Caco-2 (cell line): ENCODE measurements around the gene MARS2. TPM values are rescaled to one million over a fixed set of nuclear protein-coding genes. Genes with fewer than 3 reads are reported as not detected.

ENCODE experiments used
- BruUV-seq: library from RNA; stranded (reverse); fragments of 400-500 nt; replicated peaks from 2 replicates; lab custom pipeline; 2021; lab: Mats Ljungman, UMichigan
- CTCF ChIA-PET: fragments of 300-600 bp; sonication (Branson Sonifier 250); formaldehyde crosslinking; loops from one replicate; lab custom pipeline; 2022; ENCODE audit warnings: antibody characterized with exemption; lab: Charles Lee
- POLR2A ChIA-PET: fragments of 300-600 bp; sonication (Branson Sonifier 250); formaldehyde crosslinking; loops from one replicate; lab custom pipeline; 2022; ENCODE audit warnings: antibody characterized with exemption; lab: Charles Lee
- DNase-seq, 2 experiments: peaks; one replicate each; pipeline versions ENCODE4 v3.0.0 to v3.0.0-alpha.2; 2020 to 2022
- H3K27me3 ChIP-seq: replicated peaks from 2 replicates; pipeline ENCODE4 v1.6.0; 2011; ENCODE audit warnings: low read length; ENCODE audit not compliant: control insufficient read depth, insufficient read depth
- H3K36me3 ChIP-seq: 2 replicates; pipeline ENCODE4 v1.5.1; 2011; ENCODE audit warnings: low read length; ENCODE audit not compliant: control insufficient read depth, insufficient read depth
- H3K4me1 ChIP-seq: fragments of 250-450 bp; sonication (Bioruptor Pico); 2 replicates; pipeline ENCODE4 v1.5.1; 2020; ENCODE audit warnings: mild to moderate bottlenecking
- H3K4me3 ChIP-seq: 2 replicates; pipeline ENCODE4 v1.5.1; 2011; ENCODE audit warnings: low read depth, mild to moderate bottlenecking, control low read depth, low read length
- H3K9me3 ChIP-seq: fragments of 250-450 bp; sonication (Bioruptor Pico); 2 replicates; pipeline ENCODE4 v1.5.1; 2020; ENCODE audit warnings: mild to moderate bottlenecking, moderate library complexity
- H3K27ac Mint-ChIP-seq: one replicate; pipeline ENCODE4 v1.8.0; 2022; ENCODE audit warnings: mixed read lengths; ENCODE audit not compliant: unreplicated experiment
- H3K27me3 Mint-ChIP-seq: one replicate; pipeline ENCODE4 v1.8.0; 2022; ENCODE audit warnings: mixed read lengths; ENCODE audit not compliant: insufficient read depth, unreplicated experiment
- H3K36me3 Mint-ChIP-seq: one replicate; pipeline ENCODE4 v1.8.0; 2022; ENCODE audit warnings: mild to moderate bottlenecking, mixed read lengths; ENCODE audit not compliant: insufficient read depth, unreplicated experiment
- H3K4me1 Mint-ChIP-seq: one replicate; pipeline ENCODE4 v1.8.0; 2022; ENCODE audit warnings: low read depth, mixed read lengths; ENCODE audit not compliant: unreplicated experiment
- H3K4me3 Mint-ChIP-seq: one replicate; pipeline ENCODE4 v1.8.0; 2022; ENCODE audit warnings: mild to moderate bottlenecking, moderate library complexity, mixed read lengths; ENCODE audit not compliant: unreplicated experiment
- H3K9me3 Mint-ChIP-seq: one replicate; pipeline ENCODE4 v1.8.0; 2022; ENCODE audit warnings: mixed read lengths; ENCODE audit not compliant: unreplicated experiment
- CTCF ChIP-seq, 2 experiments: fragments of 200-600 bp in 1 of 2; IDR thresholded peaks; 1 replicate in 1 of 2; 2 replicates in 1 of 2; pipeline versions ENCODE4 v1.5.1 to v1.8.0; 2011 to 2022; ENCODE audit warnings: antibody characterized with exemption in 1 of 2, control low read depth in 1 of 2, inconsistent platforms in 1 of 2, low read depth in 1 of 2, low read length in 1 of 2, mild to moderate bottlenecking in 1 of 2, moderate library complexity in 1 of 2; ENCODE audit not compliant: insufficient read depth in 1 of 2, severe bottlenecking in 1 of 2, unreplicated experiment in 1 of 2
- intact Hi-C: fragments of 100-400 bp; cut with micrococcal nuclease; formaldehyde crosslinking; loops from one replicate; pipeline ENCODE4 v1.10.0; 2022; ENCODE audit not compliant: unreplicated experiment
- total RNA-seq: library from RNA; stranded (reverse); gene quantifications from 2 replicates; pipeline ENCODE4 v1.2.3, GENCODE V29; 2022

MARS2 gene
- total RNA-seq, 1 experiment from 2014 or later = 13.1 TPM

- Histone ChIP-seq H3K4me1 (peaks cover 5% of the 10 kb centered on the region), H3K4me3 (no peak overlapping the region), H3K36me3 (no peaks in the 10 kb centered on the region; the same call in 1 of the 2 replicates), H3K27me3 (no peaks in the 10 kb centered on the region), H3K9me3 (peaks cover 4% of the 10 kb centered on the region; the same call in 1 of the 2 replicates)
- H3K27ac Mint-ChIP-seq = no peak overlapping the region
- BruUV-seq = no TSS peak
- POLR2A ChIA-PET = no interaction called here
- no peak overlapping the region for H3K4me3 Mint-ChIP-seq
- intact Hi-C loops = no loop called here
- H3K9me3 Mint-ChIP-seq = no peaks in the 10 kb centered on the region
- TF ChIP-seq CTCF (IDR thresholded peaks at IDR 0.05; ENCODE audit: insufficient read depth in 1 of 2, low read depth in 1 of 2, low read length in 1 of 2, severe bottlenecking in 1 of 2, unreplicated experiment in 1 of 2) = no peak
- peaks cover 5% of the 10 kb centered on the region for H3K4me1 Mint-ChIP-seq
- DNase-seq = no peak
- H3K36me3 Mint-ChIP-seq = peaks cover 21% of the 10 kb centered on the region
- CTCF ChIA-PET = no interaction called here
- H3K27me3 Mint-ChIP-seq = no peaks in the 10 kb centered on the region
These were observed 6.4 kb downstream of the MARS2 start for GRCh38 chr2:197711578-197711977.

- Mint-ChIP-seq H3K27ac (no peak overlapping the region), H3K27me3 (no peaks in the 10 kb centered on the region), H3K4me1 (no peaks in the 10 kb centered on the region), H3K36me3 (peaks cover 21% of the 10 kb centered on the region), H3K4me3 (no peak overlapping the region), H3K9me3 (no peaks in the 10 kb centered on the region)
- TF ChIP-seq CTCF (IDR thresholded peaks at IDR 0.05; ENCODE audit: insufficient read depth in 1 of 2, low read depth in 1 of 2, low read length in 1 of 2, severe bottlenecking in 1 of 2, unreplicated experiment in 1 of 2) = no peak
- Histone ChIP-seq H3K4me3 (no peak overlapping the region), H3K36me3 (no peaks in the 10 kb centered on the region), H3K9me3 (peaks cover 4% of the 10 kb centered on the region; the same call in 1 of the 2 replicates), H3K4me1 (peaks cover 5% of the 10 kb centered on the region; the same call in 1 of the 2 replicates), H3K27me3 (no peaks in the 10 kb centered on the region)
- CTCF ChIA-PET = no interaction called here
- intact Hi-C loops = no loop called here
- no peak for DNase-seq
- BruUV-seq = no TSS peak
- POLR2A ChIA-PET = no interaction called here
These were observed 8.1 kb downstream of the MARS2 start for GRCh38 chr2:197713271-197713670.

GRCh38 chr2:197717863-197718262 lies 12.7 kb downstream of the MARS2 start:
- no TSS peak for BruUV-seq
- Mint-ChIP-seq H3K4me3 (no peak overlapping the region), H3K36me3 (peaks cover 4% of the 10 kb centered on the region), H3K9me3 (no peaks in the 10 kb centered on the region), H3K27me3 (no peaks in the 10 kb centered on the region), H3K4me1 (no peaks in the 10 kb centered on the region), H3K27ac (no peak overlapping the region)
- H3K9me3 ChIP-seq = peaks cover 4% of the 10 kb centered on the region; the same call in 1 of the 2 replicates
- POLR2A ChIA-PET = no interaction called here
- no peak for DNase-seq
- no peak for TF ChIP-seq CTCF (IDR thresholded peaks at IDR 0.05; ENCODE audit: insufficient read depth in 1 of 2, low read depth in 1 of 2, low read length in 1 of 2, severe bottlenecking in 1 of 2, unreplicated experiment in 1 of 2)
- H3K27me3 ChIP-seq = no peaks in the 10 kb centered on the region
- H3K4me3 ChIP-seq = no peak overlapping the region
- no peaks in the 10 kb centered on the region for H3K36me3 ChIP-seq
- H3K4me1 ChIP-seq = no peaks in the 10 kb centered on the region
- intact Hi-C loops = no loop called here
- CTCF ChIA-PET = no interaction called here
